ENCODE measurements around the gene ALMS1. TPM values are rescaled to one million over a fixed set of nuclear protein-coding genes. Genes with fewer than 3 reads are reported as not detected.
"Not testable (repeated sequence)": the region's sequence is repeated elsewhere in the genome, so short reads cannot be mapped to it uniquely, and the experiment has no call there.

Gene ALMS1
- total RNA-seq, 2 donors from 2014 or later, result 11.7 to 16.6 TPM

DNA sequence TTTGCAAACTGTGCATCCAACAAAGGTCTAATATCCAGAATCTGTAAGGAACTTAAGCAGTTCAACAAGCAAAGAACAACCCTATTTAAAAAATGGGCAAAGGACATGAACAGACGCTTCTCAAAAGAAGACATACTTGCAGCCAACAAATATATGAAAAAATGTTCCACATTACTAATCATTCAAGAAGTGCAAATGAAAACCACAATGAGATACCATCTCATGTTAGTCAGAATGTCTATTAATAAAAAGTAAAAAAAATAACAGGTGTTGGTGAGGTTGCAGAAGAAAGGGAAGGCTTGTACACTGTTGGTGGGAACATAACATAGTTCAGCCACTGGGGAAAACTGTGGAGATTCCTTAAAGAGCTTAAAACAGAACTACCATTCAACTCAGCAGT is 130.4 kb downstream of the ALMS1 start:
- Histone ChIP-seq H3K9ac (ENCODE audit: low read depth in 2 of 2, low read length in 2 of 2) (no peak overlapping the region), H3K27me3 (no peaks in the 10 kb centered on the region), H3K36me3 (no peaks in the 10 kb centered on the region), H3K9me3 (no peaks in the 10 kb centered on the region), H3K27ac (no peak overlapping the region), H3K4me1 (no peaks in the 10 kb centered on the region), H3K4me3 (no peak overlapping the region)
- no peak for DNase-seq
- TF ChIP-seq, protein P1, sequence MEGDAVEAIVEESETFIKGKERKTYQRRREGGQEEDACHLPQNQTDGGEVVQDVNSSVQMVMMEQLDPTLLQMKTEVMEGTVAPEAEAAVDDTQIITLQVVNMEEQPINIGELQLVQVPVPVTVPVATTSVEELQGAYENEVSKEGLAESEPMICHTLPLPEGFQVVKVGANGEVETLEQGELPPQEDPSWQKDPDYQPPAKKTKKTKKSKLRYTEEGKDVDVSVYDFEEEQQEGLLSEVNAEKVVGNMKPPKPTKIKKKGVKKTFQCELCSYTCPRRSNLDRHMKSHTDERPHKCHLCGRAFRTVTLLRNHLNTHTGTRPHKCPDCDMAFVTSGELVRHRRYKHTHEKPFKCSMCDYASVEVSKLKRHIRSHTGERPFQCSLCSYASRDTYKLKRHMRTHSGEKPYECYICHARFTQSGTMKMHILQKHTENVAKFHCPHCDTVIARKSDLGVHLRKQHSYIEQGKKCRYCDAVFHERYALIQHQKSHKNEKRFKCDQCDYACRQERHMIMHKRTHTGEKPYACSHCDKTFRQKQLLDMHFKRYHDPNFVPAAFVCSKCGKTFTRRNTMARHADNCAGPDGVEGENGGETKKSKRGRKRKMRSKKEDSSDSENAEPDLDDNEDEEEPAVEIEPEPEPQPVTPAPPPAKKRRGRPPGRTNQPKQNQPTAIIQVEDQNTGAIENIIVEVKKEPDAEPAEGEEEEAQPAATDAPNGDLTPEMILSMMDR (IDR thresholded peaks at IDR 0.05), result no peak
- intact Hi-C loops (cut with DNase I), result no loop called here

DNA sequence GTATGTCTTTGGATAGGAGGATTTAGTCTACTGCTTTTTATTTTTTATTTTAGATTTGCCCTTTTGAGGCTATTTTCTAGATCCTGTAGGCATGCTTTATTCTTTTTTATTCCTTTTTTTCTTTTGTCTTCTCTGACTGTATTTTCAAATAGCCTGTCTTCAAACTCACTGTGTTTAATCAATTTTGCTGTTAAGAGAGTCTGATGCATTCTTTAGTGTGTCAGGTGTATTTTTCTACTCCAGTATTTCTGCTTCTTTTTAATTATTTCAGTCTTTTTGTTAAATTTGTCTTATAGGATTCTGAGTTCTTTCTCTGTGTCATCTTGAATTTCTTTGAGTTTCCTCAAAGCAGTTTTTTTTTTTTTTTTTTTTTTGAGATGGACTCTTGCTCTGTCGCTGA is 143.1 kb downstream of the ALMS1 start:
- no peaks in the 10 kb centered on the region for H3K36me3 ChIP-seq
- TF ChIP-seq, protein P1 (IDR thresholded peaks at IDR 0.05), result no peak
- DNase-seq, result no peak

DNA sequence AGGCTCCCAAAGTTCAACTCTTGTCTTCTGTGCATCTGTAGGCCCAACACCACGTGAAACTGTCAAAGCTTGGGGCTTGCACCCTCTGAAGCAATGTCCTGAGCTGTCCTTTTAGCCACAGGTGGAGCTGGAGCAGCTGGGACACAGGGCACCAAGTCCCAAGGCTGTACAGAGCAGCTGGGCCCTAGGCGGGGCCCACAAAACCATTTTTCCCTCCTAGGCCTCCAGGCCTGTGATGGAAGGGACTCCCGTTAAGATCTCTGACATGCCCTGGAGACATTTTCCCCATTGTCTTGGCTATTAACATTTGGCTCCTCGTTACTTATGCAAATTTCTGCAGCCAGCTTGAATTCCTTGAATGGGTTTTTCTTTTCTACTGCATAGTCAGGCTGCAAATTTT is 145.1 kb downstream of the ALMS1 start:
- H3K9ac ChIP-seq (ENCODE audit: low read depth in 2 of 2, low read length in 2 of 2); H3K27ac ChIP-seq; intact Hi-C loops (cut with DNase I); H3K4me1 ChIP-seq; H3K27me3 ChIP-seq; H3K9me3 ChIP-seq; DNase-seq; H3K36me3 ChIP-seq; H3K4me3 ChIP-seq: not testable (repeated sequence)

More for the DNA sequence above, 143.1 kb downstream of the ALMS1 start:
- Histone ChIP-seq H3K4me3 (no peak overlapping the region), H3K27ac (no peak overlapping the region), H3K9ac (ENCODE audit: low read depth in 2 of 2, low read length in 2 of 2) (no peak overlapping the region), H3K9me3 (no peaks in the 10 kb centered on the region), H3K4me1 (no peaks in the 10 kb centered on the region), H3K27me3 (no peaks in the 10 kb centered on the region)
- intact Hi-C loops (cut with DNase I), result no loop called here

DNA sequence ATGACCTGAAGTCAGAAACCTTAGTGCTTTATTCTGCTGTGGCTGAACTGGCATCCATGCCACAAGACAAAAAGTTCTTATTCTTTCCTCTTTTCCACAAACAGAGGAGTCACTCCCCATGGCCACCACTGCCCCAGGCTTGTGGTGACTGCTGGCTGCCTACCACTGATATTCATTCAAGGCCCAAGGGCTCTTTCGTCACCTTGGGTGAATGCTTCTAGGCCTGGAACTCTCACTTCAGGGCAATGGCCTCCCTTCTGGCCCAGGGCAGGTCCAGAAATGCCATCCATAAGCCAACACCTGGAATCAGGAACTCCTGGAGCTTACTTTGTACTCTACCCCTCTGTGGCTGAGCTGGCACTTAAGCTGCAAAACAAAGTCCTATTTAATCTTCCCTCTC is 146.7 kb downstream of the ALMS1 start:
- Histone ChIP-seq H3K36me3 (no peaks in the 10 kb centered on the region), H3K9ac (ENCODE audit: low read depth in 2 of 2, low read length in 2 of 2) (no peak overlapping the region), H3K4me1 (no peaks in the 10 kb centered on the region)

DNA sequence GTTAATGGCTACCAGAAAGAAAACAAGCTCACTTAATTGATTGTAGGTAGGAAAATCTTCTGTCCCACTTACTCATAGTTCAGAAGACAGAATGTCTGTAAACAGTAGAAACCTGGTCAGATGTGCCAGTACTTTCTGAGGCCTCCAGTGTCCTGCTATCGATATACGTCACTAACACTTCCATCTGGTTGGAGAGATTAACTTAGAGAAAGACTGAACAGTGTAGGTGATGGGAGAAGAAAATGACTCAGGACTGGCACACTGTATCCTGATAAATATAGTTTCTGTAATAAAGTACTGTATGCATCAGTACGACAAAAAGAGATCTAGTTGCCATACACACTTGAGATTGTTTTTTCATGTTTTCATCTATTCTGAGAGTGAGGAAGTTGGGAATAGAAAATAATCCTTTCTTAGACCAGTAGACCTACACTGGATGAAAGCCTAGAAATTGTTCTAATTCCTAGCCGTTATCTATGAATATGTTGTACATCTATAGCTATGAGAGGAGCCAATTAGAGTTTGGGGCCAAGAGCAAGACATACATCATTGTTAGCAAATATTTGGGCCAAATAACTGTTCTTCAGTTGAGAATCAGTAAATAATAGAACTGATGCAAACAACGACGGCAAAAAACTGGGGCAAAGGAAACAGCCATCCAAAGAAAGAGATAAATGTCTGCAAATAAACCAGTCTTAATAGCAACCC is 150.7 kb downstream of the ALMS1 start:
- intact Hi-C loops (cut with DNase I), result no loop called here
- Histone ChIP-seq H3K4me3 (no peak overlapping the region), H3K9me3 (no peaks in the 10 kb centered on the region), H3K27ac (no peak overlapping the region), H3K36me3 (no peaks in the 10 kb centered on the region), H3K27me3 (no peaks in the 10 kb centered on the region), H3K9ac (ENCODE audit: low read depth in 2 of 2, low read length in 2 of 2) (no peak overlapping the region), H3K4me1 (no peaks in the 10 kb centered on the region)
- TF ChIP-seq, protein P1 (IDR thresholded peaks at IDR 0.05), result no peak
- no peak for DNase-seq

More for the DNA sequence above, 146.7 kb downstream of the ALMS1 start:
- H3K27me3 ChIP-seq, result no peaks in the 10 kb centered on the region
- DNase-seq, result no peak
- TF ChIP-seq, protein P1 (IDR thresholded peaks at IDR 0.05), result no peak
- intact Hi-C loops (cut with DNase I), result no loop called here
- no peak overlapping the region for H3K4me3 ChIP-seq
- H3K27ac ChIP-seq, result no peak overlapping the region
- no peaks in the 10 kb centered on the region for H3K9me3 ChIP-seq

DNA sequence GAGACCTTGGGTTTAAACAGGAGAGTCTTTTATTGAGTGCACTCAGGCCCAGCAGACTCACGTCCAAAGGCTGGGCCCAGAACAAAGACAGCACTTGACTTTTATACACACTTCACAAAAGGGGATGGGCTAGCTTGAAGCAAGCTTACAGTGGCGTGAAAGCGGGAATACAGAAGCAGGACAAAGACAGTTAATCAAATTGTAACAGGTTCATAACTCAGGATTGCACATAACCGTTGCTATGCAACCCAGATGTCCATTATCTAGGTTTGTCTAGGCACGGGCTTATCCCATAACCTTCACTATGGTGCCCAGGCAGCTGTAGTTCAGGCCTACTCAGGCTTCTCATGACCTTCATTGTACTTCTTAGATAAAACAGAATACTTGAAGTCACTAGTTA is 175.2 kb downstream of the ALMS1 start:
- H3K27me3 ChIP-seq; H3K9me3 ChIP-seq; H3K4me1 ChIP-seq; intact Hi-C loops (cut with DNase I); H3K36me3 ChIP-seq; DNase-seq; H3K9ac ChIP-seq (ENCODE audit: low read depth in 2 of 2, low read length in 2 of 2); H3K27ac ChIP-seq; H3K4me3 ChIP-seq: not testable (repeated sequence)
